Activated CD8-positive, alpha-beta memory T cell treated with anti-CD3 and anti-CD28 coated beads for 4 hours (primary cell): ENCODE measurements around the gene XYLT1.

Source experiments
- DNase-seq, 2 donors: peaks; one replicate each; pipeline ENCODE4 v3.0.0-alpha.2; 2020; ENCODE audit warnings: low read depth in 2 of 2

XYLT1 gene

DNA sequence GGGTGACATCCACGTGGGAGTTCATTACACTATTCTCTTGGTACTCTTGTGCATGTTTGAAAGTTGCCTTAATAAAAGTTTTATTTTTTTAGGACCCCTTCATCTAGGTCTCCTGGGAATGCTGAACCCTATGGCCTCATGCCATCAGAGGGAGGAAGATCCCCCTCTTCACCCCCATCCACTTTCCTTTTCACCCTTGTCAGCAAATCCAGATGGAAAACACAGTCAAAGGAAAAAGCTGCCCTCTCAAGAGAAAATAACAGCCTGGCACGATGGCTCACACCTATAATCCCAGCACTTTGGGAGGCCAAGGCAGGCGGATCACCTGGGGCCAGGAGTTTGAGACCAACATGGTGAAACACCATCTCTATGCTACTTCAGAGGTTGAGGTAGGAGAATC lies 274.2 kb downstream of the XYLT1 start:
- DNase-seq, result no peak

DNA sequence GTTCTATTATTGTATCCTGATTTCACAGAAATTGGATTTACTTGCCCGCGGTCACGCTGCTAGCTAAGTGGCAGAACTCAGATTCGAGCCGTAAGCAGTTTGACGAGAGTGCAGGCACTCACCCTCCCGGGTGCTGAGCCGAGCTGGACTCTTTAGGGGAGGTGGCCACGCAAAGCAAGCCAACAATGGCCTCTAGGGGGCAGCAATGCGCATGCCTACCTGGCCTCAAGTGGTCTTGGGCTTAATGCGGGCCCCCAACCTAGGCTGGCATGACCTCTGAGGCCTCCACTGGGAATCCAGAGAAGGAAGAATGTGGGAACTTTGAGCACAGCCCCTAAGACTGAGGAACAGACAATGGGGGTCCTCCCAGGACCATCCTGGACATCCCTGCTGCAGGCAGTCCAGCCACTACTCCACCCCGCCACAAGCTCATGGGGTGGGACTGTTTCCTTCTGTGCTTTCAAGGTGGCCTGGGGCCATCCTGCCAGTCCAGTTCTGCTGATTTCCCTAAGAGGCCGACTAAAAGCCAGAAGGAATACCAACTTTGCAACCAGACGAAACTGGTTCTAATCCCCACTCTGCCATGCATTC lies 276.5 kb downstream of the XYLT1 start:
- peak; percentile 17 to 39 for DNase-seq

DNA sequence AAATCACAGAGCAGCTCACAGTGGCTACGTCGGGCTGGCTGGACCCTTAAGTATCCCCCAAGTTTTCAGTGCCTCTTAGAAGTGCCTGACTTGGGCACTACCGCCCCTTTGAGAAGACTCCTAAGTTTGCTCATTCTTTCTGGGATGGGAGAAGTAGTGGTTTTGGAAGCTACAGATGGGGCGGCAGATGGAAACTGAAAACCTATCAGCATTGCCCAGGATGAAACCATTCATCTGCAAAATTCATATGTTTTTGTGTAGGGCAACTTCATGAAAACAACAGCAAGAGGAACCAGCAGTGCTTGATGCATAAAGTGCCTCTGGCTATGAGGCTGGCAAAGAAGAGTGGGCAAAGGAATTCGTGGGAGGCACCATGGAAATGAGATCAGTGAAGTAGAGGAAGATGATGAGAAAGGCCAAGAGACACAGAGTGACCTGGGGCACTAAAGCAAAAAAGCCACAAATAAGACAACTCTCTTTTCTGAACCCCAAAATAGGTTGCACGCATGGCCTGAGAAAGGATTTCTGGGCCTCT lies 277.1 kb downstream of the XYLT1 start:
- no peak for DNase-seq

DNA sequence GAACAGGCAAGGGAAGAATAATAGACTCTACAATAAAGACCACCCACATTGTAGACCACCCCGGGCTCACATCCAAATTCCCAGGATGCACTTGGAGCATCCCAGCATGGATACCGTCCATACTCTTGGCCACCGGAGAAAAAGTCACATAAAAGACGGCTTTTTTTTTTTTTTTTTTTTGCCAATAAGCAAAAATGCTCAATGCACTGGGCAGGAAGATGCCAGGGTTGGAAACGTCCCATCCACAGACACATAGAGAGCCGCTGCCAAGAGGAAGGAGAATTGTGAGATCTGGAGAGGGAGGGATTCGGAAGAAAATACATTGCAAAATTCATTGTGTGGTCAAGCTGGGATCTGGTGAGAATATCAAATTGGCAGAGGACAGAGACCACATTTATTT lies 286.7 kb downstream of the XYLT1 start:
- DNase-seq, result no peak

DNA sequence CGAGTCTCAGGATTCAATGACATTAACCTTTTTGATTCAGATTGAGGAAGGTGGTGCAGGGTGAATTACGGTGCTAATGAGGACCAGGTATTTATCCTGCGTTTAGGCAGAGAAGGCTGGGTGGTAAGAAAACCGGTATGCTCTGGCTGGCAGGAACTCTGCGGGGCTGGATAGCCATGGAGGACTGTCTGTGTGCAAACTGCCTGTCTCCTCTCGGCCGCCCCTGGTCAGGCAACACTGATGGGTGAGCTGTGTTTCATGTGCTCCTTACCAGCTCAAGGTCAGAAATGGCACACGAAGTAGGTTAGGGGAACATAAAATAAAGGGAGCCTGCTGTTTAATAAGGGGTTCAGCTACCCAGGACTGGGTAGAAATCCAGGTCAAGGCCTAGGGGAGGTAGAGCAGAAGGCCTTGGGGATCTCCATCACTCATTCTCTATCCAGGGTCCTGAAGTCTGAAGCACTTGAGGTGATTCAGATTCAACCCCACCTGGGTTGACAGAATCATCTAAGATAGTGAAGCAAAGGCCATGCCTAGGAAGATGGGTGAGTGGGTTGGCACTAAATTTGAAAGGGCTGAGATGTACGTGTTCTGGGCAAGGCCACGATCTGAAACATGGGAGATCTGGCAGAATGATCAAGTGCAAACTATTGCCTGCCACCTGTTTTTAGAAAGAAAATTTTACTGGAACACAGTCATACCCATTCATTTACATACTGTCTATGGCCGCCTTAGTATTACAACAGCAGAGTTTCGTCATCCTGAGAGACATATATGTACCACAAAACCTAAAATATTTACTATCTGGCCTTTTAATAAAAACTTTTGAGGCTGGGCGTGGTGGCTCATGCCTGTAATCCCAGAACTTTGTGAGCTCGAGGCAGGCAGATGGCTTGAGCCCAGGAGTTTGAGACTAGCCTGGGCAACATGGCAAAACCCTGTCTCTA lies 292.5 kb downstream of the XYLT1 start:
- DNase-seq, result no peak

DNA sequence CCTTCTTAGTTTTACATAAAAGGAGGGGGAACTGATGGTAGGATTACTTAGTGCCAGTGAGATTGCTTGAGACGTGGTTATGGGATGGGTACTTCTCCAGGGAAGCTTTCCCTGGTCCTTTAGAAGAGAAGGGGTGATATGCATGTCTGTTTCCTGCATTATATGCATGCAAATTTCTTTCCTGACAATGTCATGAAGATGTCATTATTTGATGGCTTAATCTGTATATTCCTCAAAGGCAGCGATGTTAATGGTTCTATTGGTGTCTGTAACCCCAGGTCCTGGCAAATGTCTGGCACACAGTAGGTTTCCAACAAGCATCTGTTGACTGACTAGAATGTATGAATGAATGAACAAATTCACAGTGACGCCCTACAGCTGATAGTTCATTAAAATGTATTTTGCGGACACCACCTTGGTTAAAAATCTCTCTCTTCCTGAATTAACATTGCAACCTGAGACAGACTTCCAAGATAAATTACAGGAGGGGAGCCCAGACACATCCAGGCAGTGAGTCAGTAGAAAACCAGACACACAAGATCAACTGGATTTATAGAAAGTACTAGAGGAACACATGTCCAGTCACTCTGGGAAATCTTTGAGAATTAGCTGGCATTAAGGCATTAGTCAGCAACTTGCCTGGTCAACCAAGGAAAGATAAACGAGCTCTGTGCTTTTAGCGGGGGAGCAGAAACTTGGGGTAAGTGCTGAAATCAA lies 293.4 kb downstream of the XYLT1 start:
- DNase-seq, result no peak

DNA sequence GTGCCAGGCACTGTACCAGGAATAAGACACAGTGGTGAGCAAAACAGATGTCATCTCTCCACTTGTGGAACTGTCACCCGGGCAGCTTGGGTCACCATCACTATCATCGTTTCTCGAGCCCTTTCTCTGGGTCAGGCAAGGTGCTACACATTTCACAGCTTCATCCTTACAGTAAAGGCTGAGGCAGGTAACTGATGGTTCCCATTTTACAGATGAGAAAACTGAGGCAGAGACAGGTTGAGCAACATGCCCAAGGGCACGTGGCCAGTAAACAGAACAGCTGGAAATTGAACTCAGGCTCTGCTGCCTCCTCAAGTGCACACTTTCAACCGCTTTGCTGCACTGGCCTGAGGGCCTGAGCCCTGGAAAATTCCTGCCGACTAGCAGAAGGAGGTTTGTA lies 294.6 kb downstream of the XYLT1 start:
- no peak for DNase-seq

DNA sequence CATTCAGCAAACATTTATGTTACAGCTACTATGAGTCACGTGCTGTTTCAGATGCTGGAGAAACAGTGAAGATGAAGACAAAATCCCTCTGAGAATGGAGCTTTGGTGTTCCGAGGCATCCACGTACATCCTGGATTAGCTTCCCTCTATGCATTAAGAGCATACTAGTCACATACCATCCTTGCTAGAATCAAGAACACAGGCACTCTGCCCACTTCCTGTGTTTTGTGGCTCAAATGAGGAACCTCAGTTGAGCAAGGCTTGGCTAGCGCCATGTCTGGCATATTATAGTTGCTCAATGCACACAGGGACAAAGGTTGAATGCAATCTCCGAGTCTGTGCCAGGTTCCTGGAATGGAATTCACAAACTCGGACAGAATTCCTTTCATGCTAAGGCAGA lies 297.5 kb downstream of the XYLT1 start:
- DNase-seq, result no peak

DNA sequence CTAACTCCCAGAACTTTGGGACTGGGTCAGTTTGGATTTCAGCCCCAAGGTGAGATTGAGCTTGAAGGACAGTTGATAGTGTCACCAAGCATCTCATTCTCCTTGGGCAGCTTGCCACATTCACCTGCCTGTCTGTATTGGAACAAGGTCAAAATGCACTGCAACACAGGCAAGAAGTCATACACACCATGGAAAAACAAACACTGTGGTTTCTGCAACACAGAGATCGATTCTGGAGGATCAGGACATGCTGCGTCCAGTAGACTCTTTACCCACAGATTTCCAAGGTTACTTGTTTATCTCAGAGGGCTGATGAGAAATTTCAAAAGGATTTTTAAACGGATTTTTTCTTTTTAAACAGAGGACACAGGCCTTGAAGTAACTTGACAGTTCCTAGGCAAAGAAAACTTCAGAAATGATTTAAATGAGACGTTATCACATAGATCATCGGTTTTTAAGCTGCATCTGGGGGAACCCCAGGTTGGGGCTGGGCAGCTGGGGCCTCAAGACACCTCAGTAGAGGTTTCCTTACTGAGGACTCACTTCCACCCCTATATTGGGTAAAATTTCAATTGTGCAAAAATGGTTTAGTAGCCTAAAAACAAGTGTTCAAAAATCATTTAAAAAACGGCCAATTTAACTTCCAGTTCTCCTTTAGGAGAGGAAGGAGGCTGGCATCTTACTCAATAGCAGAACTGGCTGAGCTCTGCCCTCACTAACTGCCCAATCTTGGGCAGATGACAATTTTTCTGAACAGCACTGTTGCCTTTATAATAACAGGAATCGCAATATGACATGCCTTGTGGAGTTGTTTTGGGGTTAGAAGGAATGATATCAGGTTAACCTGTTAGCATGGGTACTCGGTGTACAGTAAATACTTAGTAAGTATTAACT lies 299.3 kb downstream of the XYLT1 start:
- no peak for DNase-seq

DNA sequence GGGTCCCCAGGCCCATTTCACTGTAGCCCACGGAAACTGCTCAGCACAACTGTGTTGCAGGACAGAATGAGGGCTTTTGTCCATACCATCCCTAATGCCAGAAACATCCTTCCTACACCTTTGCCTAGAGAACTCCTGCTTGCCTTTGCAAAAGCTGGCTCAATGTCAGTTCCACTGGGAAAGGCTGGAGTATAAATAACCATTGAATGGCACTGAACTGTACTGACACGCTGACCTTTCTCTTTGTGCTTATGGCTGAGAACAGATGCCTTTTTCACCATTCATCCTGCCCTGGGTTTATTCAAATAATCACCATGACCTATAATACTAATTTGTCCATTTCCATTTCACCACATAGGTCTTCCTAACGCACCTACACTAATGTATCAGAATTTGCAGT lies 300.3 kb downstream of the XYLT1 start:
- no peak for DNase-seq

DNA sequence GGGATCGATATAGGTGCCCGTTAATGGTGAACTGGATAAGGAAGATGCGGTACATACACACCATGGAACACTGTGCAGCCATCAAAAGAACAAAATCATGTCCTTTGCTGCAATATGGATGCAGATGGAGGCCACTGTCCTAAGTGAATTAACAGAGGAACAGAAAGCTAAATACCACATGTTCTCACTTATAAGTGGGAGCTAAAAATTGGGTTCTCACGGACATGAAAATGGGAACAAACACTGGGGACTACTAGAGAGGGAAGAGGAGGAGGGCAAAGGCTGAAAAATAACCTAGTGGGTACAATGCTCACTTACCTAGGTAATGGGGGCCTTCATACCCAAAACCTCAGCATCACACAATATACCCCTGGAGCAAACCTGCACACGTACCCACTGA lies 302.6 kb downstream of the XYLT1 start:
- DNase-seq, result no peak

DNA sequence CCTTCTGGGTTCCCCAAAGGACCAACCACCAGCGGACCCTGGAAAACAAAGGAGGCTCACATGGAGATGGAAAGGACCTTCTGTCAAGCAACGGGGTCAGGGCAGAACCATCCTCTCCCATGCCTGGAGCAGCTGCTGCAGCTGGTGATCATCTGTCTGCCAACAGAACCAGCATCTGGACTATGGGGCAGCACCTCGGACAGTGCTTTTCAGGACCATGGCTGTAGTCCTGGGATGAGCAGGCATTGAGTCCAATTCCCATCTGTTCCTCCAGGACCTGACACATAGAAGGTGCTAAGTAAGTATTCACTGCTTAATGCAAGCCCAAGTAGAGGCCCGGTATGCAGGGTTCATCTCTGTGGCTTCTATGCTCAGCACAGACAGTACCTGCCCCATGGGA lies 304.7 kb downstream of the XYLT1 start:
- DNase-seq, result no peak

DNA sequence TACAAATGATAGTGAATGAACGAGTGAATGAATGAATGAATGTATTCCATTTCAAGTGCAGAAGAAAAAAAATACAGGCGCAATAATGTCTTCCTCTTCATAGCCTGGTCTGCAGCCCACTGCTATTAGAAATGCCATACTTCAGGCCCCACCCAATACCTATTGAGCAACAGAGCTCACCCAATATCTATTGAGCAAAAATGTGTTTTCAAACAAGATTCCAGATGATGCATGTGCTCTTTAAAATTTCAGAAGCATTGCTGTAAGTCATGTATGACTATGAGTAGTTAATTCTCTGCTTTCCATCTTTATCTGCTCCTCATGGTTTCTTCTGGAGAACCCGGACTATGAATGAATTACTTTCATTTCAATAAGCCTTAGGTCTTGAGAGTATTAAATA lies 308.2 kb downstream of the XYLT1 start:
- DNase-seq, result no peak

DNA sequence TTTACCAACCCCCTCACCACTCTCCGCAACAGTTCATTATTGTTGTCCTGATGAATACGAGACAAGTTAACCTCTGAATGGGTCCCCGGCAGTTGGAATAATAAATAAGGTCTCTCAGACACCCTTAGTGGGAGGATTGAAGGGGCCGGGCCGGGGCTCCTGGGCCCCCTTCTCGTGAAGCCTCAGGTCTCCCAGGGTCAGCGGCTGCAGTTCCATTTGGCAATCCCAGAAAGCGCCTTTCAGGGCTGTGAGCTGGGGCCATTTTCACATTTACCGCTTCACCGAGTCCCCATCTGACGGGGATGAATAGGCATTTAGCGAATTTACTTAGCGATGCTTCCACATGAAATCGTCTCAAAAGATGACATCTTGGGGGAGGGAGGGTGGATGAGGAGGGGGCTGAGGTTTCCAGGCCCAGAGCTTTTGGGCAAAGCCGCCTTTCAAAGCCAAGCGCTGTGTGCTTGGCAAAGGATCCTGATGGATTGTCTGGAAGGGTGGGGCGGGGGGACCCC lies 309.8 kb downstream of the XYLT1 start:
- DNase-seq, result no peak

DNA sequence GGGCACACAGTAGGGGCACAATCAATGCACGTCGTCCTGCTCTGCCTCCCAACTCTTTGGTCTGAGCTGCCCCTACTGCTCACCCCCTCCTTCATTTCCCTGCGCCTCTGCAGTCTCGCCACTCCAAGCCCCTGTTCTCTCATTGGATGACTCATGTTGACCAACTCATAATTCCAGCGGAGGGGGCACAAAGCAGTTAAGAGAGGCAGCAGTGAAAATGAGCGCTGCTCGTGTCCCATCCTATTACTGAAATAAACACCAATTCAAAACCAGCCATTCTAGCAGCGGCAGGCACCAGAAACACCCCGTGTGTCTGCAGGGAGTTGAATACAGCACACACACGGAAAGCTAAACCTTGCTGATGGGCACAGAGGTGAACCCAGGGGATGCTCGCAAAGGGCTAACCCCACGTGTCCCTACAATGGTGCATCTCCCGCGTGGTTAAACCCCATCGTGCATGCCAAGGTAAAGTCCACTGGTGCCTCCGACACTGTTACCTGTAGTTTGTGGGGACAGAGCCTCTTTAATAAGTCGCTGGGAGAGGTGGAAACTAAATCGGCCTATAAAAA lies 310.4 kb downstream of the XYLT1 start:
- DNase-seq, result no peak

DNA sequence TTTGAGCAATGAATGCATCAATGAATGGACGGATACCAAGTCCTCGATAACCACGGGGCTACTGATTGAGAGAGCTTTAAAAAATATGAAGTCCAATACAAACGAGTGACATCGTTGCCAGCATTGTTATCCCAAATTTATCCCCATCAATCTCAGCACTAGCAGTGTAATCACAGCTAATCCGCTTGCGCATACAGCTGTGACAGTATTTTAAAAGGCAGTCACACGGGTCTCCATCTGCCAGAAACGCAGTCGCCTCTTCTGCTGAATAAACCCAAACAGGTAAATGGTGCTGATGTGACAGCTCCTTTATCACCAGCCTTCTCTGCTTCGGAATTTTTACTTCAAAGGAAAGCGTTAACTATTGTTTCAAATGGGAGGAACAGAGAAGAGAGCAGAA lies 311.1 kb downstream of the XYLT1 start:
- DNase-seq, result no peak

DNA sequence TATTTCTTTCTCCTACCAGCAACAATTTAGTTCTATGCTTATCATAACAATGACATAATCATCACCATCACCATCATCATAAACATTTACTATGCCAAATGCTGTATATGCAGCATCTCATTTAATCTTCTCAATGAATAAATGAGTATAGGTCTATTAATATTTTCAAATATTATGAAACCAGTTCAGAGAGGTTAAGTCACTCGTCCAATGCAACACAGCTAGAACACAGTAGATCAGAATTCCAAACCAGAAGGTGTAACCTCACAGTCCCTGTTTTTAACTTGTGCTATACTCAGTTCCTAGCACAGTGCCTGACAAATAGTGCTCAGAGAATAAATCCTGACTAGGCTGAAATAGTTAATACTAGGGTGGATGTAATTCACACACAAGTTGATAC lies 314.8 kb downstream of the XYLT1 start:
- no peak for DNase-seq

DNA sequence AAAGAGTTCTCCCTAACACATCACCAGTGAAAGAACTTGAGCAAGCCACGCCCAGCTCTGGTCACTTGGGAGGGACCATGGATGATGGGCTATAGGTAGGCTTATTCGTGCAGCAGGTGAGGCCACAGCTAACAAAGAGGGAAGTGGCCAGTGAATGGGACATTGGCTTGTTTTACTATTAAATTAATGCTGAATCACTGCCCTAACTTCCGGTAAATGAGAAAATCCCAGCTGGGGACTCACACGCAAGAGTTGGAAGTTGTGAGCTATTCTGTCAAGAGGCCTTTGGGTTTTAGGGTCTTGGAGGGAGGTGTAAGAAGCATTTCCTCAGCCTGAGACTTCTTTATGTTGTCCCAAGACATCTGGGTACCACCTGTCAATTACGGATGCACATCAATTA lies 315.3 kb downstream of the XYLT1 start:
- DNase-seq, result no peak

DNA sequence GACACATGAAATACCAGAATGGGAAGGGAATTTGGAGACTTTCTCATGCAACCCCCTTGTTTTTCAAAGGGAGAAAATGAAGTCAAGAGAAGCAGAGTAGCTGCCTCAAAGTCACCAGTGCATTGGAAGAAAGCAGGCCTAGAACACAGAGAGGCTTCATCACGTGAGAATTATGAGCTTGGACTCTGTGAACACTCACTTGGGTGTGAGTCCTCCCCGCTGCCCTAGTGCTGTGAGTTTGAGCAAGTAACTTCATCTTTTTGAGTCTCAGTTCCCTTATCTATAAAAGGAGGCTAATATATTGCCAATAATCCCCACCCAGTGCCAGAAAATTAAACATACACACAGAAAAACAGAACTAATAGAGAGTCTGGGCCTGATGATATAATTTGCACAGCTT lies 315.8 kb downstream of the XYLT1 start:
- no peak for DNase-seq

DNA sequence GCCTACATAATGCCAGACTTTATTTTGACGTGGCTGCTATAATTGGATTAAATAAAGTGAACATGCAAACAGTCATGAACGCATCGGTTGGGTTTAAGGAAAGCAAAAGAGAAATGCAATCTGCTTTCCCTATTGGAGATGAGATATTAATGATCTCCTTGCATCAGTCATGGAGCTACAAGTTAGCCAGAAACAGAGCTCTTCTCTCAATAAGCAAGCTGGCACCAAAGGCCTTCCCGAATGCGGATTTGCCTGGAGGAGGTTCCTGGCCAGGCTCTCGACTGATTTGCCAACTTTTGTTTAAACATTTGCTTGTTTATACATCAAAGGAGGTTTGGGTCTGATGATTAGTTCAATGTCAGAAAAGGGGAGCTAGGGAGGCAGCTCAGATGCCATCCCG lies 318.4 kb downstream of the XYLT1 start:
- no peak for DNase-seq

DNA sequence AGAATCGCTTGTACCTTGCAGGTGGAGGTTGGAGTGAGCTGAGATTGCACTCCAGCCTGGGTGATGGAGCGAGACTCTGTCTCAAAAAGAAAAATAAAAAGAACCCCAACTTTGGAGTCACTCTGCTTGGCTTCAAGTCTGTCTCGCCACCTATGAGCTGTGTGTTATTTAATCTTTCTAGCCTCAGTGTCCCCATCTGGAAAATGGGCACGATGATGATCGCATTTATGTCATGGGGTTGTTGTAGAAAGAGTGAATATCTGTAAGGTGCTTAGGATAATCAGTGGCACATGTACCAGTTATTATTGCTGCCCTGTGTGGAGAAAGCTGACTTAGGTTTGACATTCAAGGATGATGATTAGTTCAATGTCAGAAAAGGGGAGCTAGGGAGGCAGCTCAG lies 319.4 kb downstream of the XYLT1 start:
- no peak for DNase-seq
